ENCODE data around the gene IFNA4.
"Not testable (repeated sequence)": the region's sequence is repeated elsewhere in the genome, so short reads cannot be mapped to it uniquely, and the experiment has no call there.

DNA sequence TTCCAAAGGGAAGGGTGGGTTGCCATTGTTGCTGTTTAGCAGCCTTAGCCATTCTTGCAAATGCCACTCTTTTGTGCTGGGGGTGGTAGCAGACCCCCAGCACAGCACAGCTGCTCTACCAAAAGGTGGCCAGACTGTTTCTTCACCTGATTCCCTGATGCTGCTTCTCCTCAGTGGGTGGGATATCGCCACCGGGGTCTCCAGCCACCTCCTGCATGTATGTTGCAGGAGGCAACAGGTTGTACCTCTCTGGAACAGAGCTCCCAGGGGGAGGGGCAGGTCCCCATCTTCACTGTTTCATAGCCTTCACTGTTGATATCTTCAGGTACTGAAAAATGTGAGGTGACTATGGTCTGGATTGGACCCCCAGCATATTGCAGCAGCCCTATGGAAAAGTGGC, 23.4 kb upstream of the IFNA4 start:
- TF ChIP-seq, protein P1, sequence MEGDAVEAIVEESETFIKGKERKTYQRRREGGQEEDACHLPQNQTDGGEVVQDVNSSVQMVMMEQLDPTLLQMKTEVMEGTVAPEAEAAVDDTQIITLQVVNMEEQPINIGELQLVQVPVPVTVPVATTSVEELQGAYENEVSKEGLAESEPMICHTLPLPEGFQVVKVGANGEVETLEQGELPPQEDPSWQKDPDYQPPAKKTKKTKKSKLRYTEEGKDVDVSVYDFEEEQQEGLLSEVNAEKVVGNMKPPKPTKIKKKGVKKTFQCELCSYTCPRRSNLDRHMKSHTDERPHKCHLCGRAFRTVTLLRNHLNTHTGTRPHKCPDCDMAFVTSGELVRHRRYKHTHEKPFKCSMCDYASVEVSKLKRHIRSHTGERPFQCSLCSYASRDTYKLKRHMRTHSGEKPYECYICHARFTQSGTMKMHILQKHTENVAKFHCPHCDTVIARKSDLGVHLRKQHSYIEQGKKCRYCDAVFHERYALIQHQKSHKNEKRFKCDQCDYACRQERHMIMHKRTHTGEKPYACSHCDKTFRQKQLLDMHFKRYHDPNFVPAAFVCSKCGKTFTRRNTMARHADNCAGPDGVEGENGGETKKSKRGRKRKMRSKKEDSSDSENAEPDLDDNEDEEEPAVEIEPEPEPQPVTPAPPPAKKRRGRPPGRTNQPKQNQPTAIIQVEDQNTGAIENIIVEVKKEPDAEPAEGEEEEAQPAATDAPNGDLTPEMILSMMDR (IDR thresholded peaks at IDR 0.05; ENCODE audit: low read depth, low read length), result not testable (repeated sequence)
- not testable (repeated sequence) for TF ChIP-seq EZH2phosphoT487 (IDR thresholded peaks at IDR 0.05; ENCODE audit: low read depth)

All from OCI-LY3 (cell line).